ELF-1 (cell line): Measurements from ENCODE around the gene KRT82.
"Not testable (repeated sequence)": the region's sequence is repeated elsewhere in the genome, so short reads cannot be mapped to it uniquely, and the experiment has no call there.

Source experiments
- DNase-seq: peaks from one replicate; pipeline ENCODE4 v3.0.0-alpha.2; 2016; ENCODE audit warnings: low read depth, low spot score

Gene KRT82

GRCh38 chr12:52360663-52361271 lies 45.4 kb downstream of the KRT82 start:
- DNase-seq: no peak

- DNase-seq: no peak
Measured at GRCh38 chr12:52360106-52360662, 46.0 kb downstream of the KRT82 start.

- DNase-seq: no peak
Measured at GRCh38 chr12:52359621-52360061, 46.5 kb downstream of the KRT82 start.

- no peak for DNase-seq
Measured at GRCh38 chr12:52358575-52359350, 47.4 kb downstream of the KRT82 start.

GRCh38 chr12:52356762-52357580 lies 49.2 kb downstream of the KRT82 start:
- no peak for DNase-seq

GRCh38 chr12:52356031-52356761 lies 49.9 kb downstream of the KRT82 start:
- DNase-seq: no peak

GRCh38 chr12:52355176-52355575 lies 51.0 kb downstream of the KRT82 start:
- no peak for DNase-seq

- no peak for DNase-seq
Measured at GRCh38 chr12:52354200-52354599, 51.9 kb downstream of the KRT82 start.

GRCh38 chr12:52353766-52354165 lies 52.4 kb downstream of the KRT82 start:
- DNase-seq: no peak

GRCh38 chr12:52352951-52353350 lies 53.2 kb downstream of the KRT82 start:
- no peak for DNase-seq

GRCh38 chr12:52351196-52352059 lies 54.7 kb downstream of the KRT82 start:
- DNase-seq: no peak

- DNase-seq: no peak
Measured at GRCh38 chr12:52350786-52351185, 55.3 kb downstream of the KRT82 start.

GRCh38 chr12:52350021-52350620 lies 56.0 kb downstream of the KRT82 start:
- no peak for DNase-seq

GRCh38 chr12:52349196-52349595 lies 56.9 kb downstream of the KRT82 start:
- no peak for DNase-seq

GRCh38 chr12:52347551-52348510 lies 58.3 kb downstream of the KRT82 start:
- DNase-seq: no peak

- DNase-seq: no peak
Measured at GRCh38 chr12:52347016-52347415, 59.1 kb downstream of the KRT82 start.

- no peak for DNase-seq
Measured at GRCh38 chr12:52346593-52346992, 59.5 kb downstream of the KRT82 start.

- DNase-seq: not testable (repeated sequence)
Measured at GRCh38 chr12:52345041-52345440, 61.1 kb downstream of the KRT82 start.

GRCh38 chr12:52344111-52344510 lies 62.0 kb downstream of the KRT82 start:
- no peak for DNase-seq
